H1 (cell line): ENCODE results near the gene SIK3.

Experiments used
- ASH2L ChIP-seq: fragments of 200-600, 300-600 bp; sonication (generic); IDR thresholded peaks from one replicate; pipeline ENCODE4 v1.7.1; 2017; ENCODE audit warnings: low read length
- CBX5 ChIP-seq: fragments of 300-800, 300-1000 bp; sonication (generic); IDR thresholded peaks from 2 replicates; pipeline ENCODE4 v1.7.1; 2016; ENCODE audit warnings: antibody characterized with exemption, low read length, low read depth
- EP300 ChIP-seq, 2 experiments: IDR thresholded peaks; 1 replicate in 1 of 2; 2 replicates in 1 of 2; pipeline ENCODE4 v1.6.1; 2011 to 2012; ENCODE audit warnings: low read depth in 2 of 2, low read length in 2 of 2, mild to moderate bottlenecking in 2 of 2, borderline replicate concordance in 1 of 2, inconsistent platforms in 1 of 2, moderate library complexity in 1 of 2
- EZH2 ChIP-seq: fragments of 200-600 bp; sonication (generic); IDR thresholded peaks from 2 replicates; pipeline ENCODE4 v1.7.1; 2012; ENCODE audit warnings: low read depth, mild to moderate bottlenecking, moderate library complexity, low read length, inconsistent platforms; ENCODE audit not compliant: severe bottlenecking
- JUN ChIP-seq: IDR thresholded peaks from 2 replicates; pipeline ENCODE4 v1.6.1; 2011; ENCODE audit warnings: low read depth, mild to moderate bottlenecking, improper control_type of control experiment, low read length
- KDM1A ChIP-seq: fragments of 200-600, 300-600 bp; sonication (generic); IDR thresholded peaks from 2 replicates; pipeline ENCODE4 v1.7.1; 2016; ENCODE audit warnings: mild to moderate bottlenecking, low read length, borderline replicate concordance
- POLR2A ChIP-seq, 2 experiments: IDR thresholded peaks; 1 replicate in 1 of 2; 2 replicates in 1 of 2; pipeline ENCODE4 v1.6.1; 2011; ENCODE audit warnings: low read depth in 2 of 2, low read length in 2 of 2, mild to moderate bottlenecking in 2 of 2; ENCODE audit errors: control extremely low read depth in 1 of 2
- POLR2AphosphoS5 ChIP-seq: IDR thresholded peaks from 2 replicates; pipeline ENCODE4 v1.6.1; 2011; ENCODE audit warnings: low read depth, low read length
- SP1 ChIP-seq: IDR thresholded peaks from 2 replicates; pipeline ENCODE4 v1.6.1; 2011; ENCODE audit warnings: low read depth, low read length
- TAF1 ChIP-seq: IDR thresholded peaks from 2 replicates; pipeline ENCODE4 v1.6.1; 2011; ENCODE audit warnings: mild to moderate bottlenecking, low read depth, low read length
- ZNF274 ChIP-seq: IDR thresholded peaks from 2 replicates; pipeline ENCODE4 v1.7.0; 2012; ENCODE audit warnings: low read length, borderline replicate concordance; ENCODE audit errors: extremely low read depth
- TF ChIP-seq, protein P1 (sequence below), 3 experiments: IDR thresholded peaks; 1 replicate in 2 of 3; 2 replicates in 1 of 3; pipeline versions ENCODE4 v1.5.1 to v1.6.1; 2011; ENCODE audit warnings: low read length in 3 of 3, mild to moderate bottlenecking in 3 of 3, inconsistent platforms in 2 of 3, low read depth in 1 of 3, moderate library complexity in 1 of 3; ENCODE audit not compliant: insufficient read depth in 1 of 3; ENCODE audit errors: control extremely low read depth in 1 of 3
- TF ChIP-seq, protein P2 (sequence below): IDR thresholded peaks from 2 replicates; pipeline ENCODE4 v1.6.1; 2012; ENCODE audit warnings: inconsistent platforms
- TF ChIP-seq, protein P3 (sequence below): IDR thresholded peaks from 2 replicates; pipeline ENCODE4 v1.6.1; 2011; ENCODE audit warnings: low read length, improper control_type of control experiment

DNA sequence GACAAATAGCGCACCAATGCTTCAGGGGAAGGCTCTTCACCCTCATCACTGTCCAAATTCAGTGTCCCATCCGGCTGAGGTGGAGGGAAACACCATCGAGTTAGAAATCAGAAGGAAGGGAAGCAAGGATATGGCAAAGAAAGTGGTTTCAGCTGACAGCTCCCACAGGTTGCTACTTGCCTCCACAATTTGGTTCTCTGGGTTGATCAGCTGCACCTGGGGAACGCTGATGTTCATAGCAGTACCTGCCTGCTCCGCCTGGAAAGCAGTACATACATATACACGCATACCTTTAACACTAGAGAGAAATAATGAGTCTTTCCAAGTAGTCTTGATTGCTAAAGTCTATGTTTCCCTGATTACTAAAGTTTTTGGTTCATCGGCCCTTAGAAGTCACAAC is 223.0 kb downstream of the SIK3 start:
- TF ChIP-seq, protein P1, sequence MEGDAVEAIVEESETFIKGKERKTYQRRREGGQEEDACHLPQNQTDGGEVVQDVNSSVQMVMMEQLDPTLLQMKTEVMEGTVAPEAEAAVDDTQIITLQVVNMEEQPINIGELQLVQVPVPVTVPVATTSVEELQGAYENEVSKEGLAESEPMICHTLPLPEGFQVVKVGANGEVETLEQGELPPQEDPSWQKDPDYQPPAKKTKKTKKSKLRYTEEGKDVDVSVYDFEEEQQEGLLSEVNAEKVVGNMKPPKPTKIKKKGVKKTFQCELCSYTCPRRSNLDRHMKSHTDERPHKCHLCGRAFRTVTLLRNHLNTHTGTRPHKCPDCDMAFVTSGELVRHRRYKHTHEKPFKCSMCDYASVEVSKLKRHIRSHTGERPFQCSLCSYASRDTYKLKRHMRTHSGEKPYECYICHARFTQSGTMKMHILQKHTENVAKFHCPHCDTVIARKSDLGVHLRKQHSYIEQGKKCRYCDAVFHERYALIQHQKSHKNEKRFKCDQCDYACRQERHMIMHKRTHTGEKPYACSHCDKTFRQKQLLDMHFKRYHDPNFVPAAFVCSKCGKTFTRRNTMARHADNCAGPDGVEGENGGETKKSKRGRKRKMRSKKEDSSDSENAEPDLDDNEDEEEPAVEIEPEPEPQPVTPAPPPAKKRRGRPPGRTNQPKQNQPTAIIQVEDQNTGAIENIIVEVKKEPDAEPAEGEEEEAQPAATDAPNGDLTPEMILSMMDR (IDR thresholded peaks at IDR 0.05; ENCODE audit: control extremely low read depth in 1 of 3, insufficient read depth in 1 of 3, low read depth in 1 of 3, low read length in 3 of 3): no peak
- TF ChIP-seq EZH2 (no peak), ZNF274 (no peak), CBX5 (no peak), SP1 (no peak), TAF1 (no peak), KDM1A (no peak), JUN (no peak), ASH2L (no peak), EP300 (IDR thresholded peaks at IDR 0.05; ENCODE audit: borderline replicate concordance in 1 of 2, low read depth in 2 of 2, low read length in 2 of 2) (no peak), POLR2A (IDR thresholded peaks at IDR 0.05; ENCODE audit: control extremely low read depth in 1 of 2, low read depth in 2 of 2, low read length in 2 of 2) (no peak), POLR2AphosphoS5 (no peak)
- TF ChIP-seq, protein P2, sequence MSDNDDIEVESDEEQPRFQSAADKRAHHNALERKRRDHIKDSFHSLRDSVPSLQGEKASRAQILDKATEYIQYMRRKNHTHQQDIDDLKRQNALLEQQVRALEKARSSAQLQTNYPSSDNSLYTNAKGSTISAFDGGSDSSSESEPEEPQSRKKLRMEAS: no peak
- TF ChIP-seq, protein P3, sequence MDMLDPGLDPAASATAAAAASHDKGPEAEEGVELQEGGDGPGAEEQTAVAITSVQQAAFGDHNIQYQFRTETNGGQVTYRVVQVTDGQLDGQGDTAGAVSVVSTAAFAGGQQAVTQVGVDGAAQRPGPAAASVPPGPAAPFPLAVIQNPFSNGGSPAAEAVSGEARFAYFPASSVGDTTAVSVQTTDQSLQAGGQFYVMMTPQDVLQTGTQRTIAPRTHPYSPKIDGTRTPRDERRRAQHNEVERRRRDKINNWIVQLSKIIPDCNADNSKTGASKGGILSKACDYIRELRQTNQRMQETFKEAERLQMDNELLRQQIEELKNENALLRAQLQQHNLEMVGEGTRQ: no peak
